Right lobe of liver (tissue), 6 donors: ENCODE results near the gene LMO4. TPM values are rescaled to one million over a fixed set of nuclear protein-coding genes. Genes with fewer than 3 reads are reported as not detected.

Source experiments
- ATAC-seq, 4 donors: fragments of 200-7000 bp; cut with Tn5 transposase; one replicate each; pipeline ENCODE4 v1.9.1; 2020; ENCODE audit warnings: mild to moderate bottlenecking in 4 of 4, moderate library complexity in 4 of 4
- DNase-seq, 3 donors: peaks; one replicate each; pipeline ENCODE4 v3.0.0-alpha.2; 2020
- H3K27ac ChIP-seq, 3 donors: fragments of 200-600 bp; one replicate each; pipeline ENCODE4 v1.8.0; 2022
- H3K27me3 ChIP-seq, 2 donors: fragments of 200-600 bp; one replicate each; pipeline ENCODE4 v1.8.0; 2022
- H3K36me3 ChIP-seq, 4 donors: fragments of 200-600 bp; sonication (generic) in 1 of 4; one replicate each; pipeline versions ENCODE4 v1.5.1 to v1.8.0; 2017 to 2022; ENCODE audit warnings: control low read depth in 1 of 4
- H3K4me1 ChIP-seq, 4 donors: fragments of 200-600 bp; sonication (generic) in 1 of 4; one replicate each; pipeline versions ENCODE4 v1.5.1 to v1.8.0; 2017 to 2022; ENCODE audit warnings: control low read depth in 1 of 4
- H3K4me3 ChIP-seq, 3 donors: fragments of 200-600 bp; one replicate each; pipeline ENCODE4 v1.8.0; 2022
- H3K9me3 ChIP-seq, 4 donors: fragments of 200-600 bp; sonication (generic) in 1 of 4; one replicate each; pipeline versions ENCODE4 v1.5.1 to v1.8.0; 2017 to 2022; ENCODE audit warnings: control low read depth in 1 of 4
- CTCF ChIP-seq, 4 donors: fragments of 200-600 bp in 3 of 4; fragments of 450-650 bp in 1 of 4; IDR thresholded peaks; one replicate each; pipeline versions ENCODE4 v1.5.1 to v1.8.0; 2016 to 2022; ENCODE audit warnings: antibody characterized with exemption in 4 of 4, mild to moderate bottlenecking in 2 of 4
- POLR2A ChIP-seq: fragments of 450-650 bp; IDR thresholded peaks from one replicate; pipeline ENCODE4 v1.6.1; 2017; ENCODE audit warnings: antibody characterized with exemption, mild to moderate bottlenecking
- WGBS: methylation state at CpG from one replicate; pipeline ENCODE4 v1.1.6; 2018; ENCODE audit warnings: low coverage, low lambda C conversion rate; ENCODE audit not compliant: insufficient coverage; ENCODE audit errors: missing lambda C conversion rate; 5-methylcytosine and 5-hydroxymethylcytosine counted together
- intact Hi-C, 2 donors: fragments of 100-400 bp; cut with DNase I; formaldehyde crosslinking; loops; one replicate each; pipeline versions ENCODE4 v1.11.2 to v1.14.1; 2022
- total RNA-seq, 6 experiments: library from RNA; depleted of rRNA in 2 of 6; stranded (reverse); fragments of >200 nt in 2 of 6; fragmentation: NEBNext Ultra II Directional in 3 of 6; extraction: Animal tissue kit (Norgen Biotek cat#: 25700) in 3 of 6; gene quantifications; one replicate each; pipeline versions ENCODE4 v1.1.0 to v1.2.4, GENCODE V29; 2016 to 2023
- donor health status: DM: no; HTN: yes; CAD: no.
- donor health status: DM: no; HTN: no; CAD: no.
- donor health status: DM: no; HTN: no; CAD: no.
- donor health status: DM: no; HTN: yes; CAD: no.
- donor health status: DM: no; HTN: yes; CAD: no.

Gene LMO4
- total RNA-seq, 6 experiments from 2014 or later, result 12.9 to 18.1 (median 15.4) TPM

DNA sequence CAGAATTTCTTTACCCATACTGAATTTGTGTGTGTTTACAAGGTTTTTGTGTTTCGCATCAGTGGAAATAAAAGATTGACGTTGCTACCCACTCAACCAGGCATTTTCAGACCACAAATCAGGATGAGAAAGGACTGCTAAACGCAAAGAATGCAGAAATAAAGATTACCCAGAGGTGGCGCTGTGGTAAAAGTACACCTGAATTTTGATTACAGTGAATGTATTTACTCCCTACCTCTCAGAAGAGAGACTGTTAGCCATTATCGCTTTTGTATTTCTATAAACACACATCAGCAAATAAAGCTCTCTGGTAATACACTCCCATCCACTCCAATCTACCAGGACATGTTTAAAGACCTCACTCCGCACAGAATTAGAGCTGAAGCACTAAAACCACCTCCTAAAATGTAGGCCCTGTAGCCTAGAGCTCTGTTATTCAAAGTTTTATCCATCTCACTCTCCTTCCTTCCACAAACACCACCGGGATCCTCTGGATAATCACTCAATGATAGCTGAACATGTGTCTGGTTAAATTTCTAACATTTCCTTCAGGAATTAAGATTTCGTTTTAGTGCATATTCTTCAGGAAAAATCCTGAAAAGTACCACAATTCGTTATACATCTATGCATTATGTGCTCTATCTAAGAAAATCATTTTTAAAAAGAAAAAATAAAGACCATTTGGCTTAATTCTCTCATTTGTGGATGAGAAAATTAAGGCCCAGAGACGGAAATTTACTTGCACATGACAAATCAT is 2.5 kb upstream of the LMO4 start:
- H3K36me3 ChIP-seq, result no peaks in the 10 kb centered on the region
- 34% methylated on average over 10 of the region's 10 CpGs for WGBS
- no peak overlapping the region for H3K4me3 ChIP-seq
- TF ChIP-seq POLR2A (no peak), CTCF (IDR thresholded peaks at IDR 0.05) (peak; percentile 77 to 79 (median 78))
- H3K27me3 ChIP-seq, result no peaks in the 10 kb centered on the region
- H3K27ac ChIP-seq, result no peak overlapping the region
- peaks cover 0 to 13% (median 4%) of the 10 kb centered on the region in 4 donors for H3K4me1 ChIP-seq
- ATAC-seq, result peak in 3 of 4 donors; percentile 32 to 33 (median 33)
- no peaks in the 10 kb centered on the region for H3K9me3 ChIP-seq
- intact Hi-C loops, result no loop called here
- no peak for DNase-seq

- Histone ChIP-seq H3K9me3 (no peaks in the 10 kb centered on the region), H3K27ac (peak overlapping the region; percentile 89 to 94 (median 94)), H3K27me3 (no peaks in the 10 kb centered on the region), H3K4me3 (peak overlapping the region; percentile 73 to 80 (median 75)), H3K36me3 (no peaks in the 10 kb centered on the region), H3K4me1 (peaks cover 0 to 19% (median 7%) of the 10 kb centered on the region in 4 donors)
- WGBS, result 27% methylated on average over 12 of the region's 27 CpGs
- TF ChIP-seq POLR2A, result no peak
- no peak for TF ChIP-seq CTCF (IDR thresholded peaks at IDR 0.05)
- no peak for DNase-seq
- intact Hi-C loops, result no loop called here
- ATAC-seq, result no peak
Measured at GRCh38 chr1:87327376-87328271, 1.1 kb upstream of the LMO4 start.

DNA sequence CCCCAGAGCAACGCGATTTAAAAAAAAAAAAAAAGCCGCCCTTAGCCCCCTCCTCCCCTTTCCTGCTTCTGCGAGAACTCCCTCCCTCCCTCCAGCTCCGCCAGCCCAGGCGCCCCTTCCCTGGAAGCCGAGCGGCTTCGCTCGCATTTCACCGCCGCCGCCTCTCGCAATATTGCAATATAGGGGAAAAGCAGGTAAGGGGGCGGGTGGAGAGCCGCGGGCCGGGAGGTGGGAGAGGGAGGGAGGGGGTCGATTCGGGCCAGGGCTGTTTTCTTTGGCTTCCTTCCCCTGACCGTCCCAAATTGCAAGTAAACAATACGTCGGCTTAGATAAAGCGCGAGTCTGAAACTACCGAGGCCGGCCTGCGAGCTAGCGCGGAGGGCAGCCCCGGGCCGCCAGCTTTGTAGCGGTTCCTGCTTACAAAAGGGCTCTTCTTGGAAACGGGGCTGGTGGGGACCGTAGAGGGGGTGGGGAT is 408 bp downstream of the LMO4 start:
- Histone ChIP-seq H3K27ac (peak overlapping the region; percentile 93 to 94 (median 94)), H3K9me3 (no peaks in the 10 kb centered on the region), H3K27me3 (no peaks in the 10 kb centered on the region), H3K4me1 (peaks cover 0 to 26% (median 7%) of the 10 kb centered on the region in 4 donors), H3K36me3 (no peaks in the 10 kb centered on the region), H3K4me3 (peak overlapping the region; percentile 52 to 80 (median 75))
- TF ChIP-seq POLR2A, result no peak
- TF ChIP-seq CTCF (IDR thresholded peaks at IDR 0.05), result no peak
- ATAC-seq, result peak; percentile 29 to 66 (median 48)
- DNase-seq, result peak; percentile 56 to 79 (median 79)
- under 1% methylated on average over 35 of the region's 35 CpGs for WGBS
- intact Hi-C loops, result no loop called here

GRCh38 chr1:87329526-87330056 is 911 bp downstream of the LMO4 start:
- Histone ChIP-seq H3K4me3 (peak overlapping the region; percentile 52 to 80 (median 75)), H3K27ac (peak overlapping the region; percentile 93 to 94 (median 94)), H3K27me3 (no peaks in the 10 kb centered on the region), H3K4me1 (peaks cover 0 to 31% (median 9%) of the 10 kb centered on the region in 4 donors), H3K36me3 (no peaks in the 10 kb centered on the region), H3K9me3 (no peaks in the 10 kb centered on the region)
- 0% methylated on average over 7 of the region's 7 CpGs for WGBS
- ATAC-seq, result no peak
- no peak for DNase-seq
- intact Hi-C loops, result no loop called here
- TF ChIP-seq CTCF (IDR thresholded peaks at IDR 0.05) (no peak), POLR2A (no peak)
